Suprapubic skin (tissue), 4 donors: ENCODE data around the gene SLC17A8.

ENCODE experiments used
- POLR2A ChIP-seq, 2 donors: fragments of 450-650 bp; IDR thresholded peaks; one replicate each; pipeline ENCODE4 v1.6.1; 2017; ENCODE audit warnings: antibody characterized with exemption in 2 of 2, mild to moderate bottlenecking in 2 of 2, moderate library complexity in 2 of 2
- POLR2AphosphoS5 ChIP-seq, 3 donors: sonication (generic); formaldehyde crosslinking; IDR thresholded peaks; one replicate each; pipeline ENCODE4 v1.6.1; 2017; ENCODE audit warnings: antibody characterized with exemption in 3 of 3
- TF ChIP-seq, protein P1 (sequence below), 2 donors: fragments of 200-600 bp in 1 of 2; fragments of 450-650 bp in 1 of 2; sonication (generic) in 1 of 2; IDR thresholded peaks; one replicate each; pipeline ENCODE4 v1.5.1; 2016 to 2019; ENCODE audit warnings: antibody characterized with exemption in 2 of 2, mild to moderate bottlenecking in 1 of 2, moderate library complexity in 1 of 2

DNA sequence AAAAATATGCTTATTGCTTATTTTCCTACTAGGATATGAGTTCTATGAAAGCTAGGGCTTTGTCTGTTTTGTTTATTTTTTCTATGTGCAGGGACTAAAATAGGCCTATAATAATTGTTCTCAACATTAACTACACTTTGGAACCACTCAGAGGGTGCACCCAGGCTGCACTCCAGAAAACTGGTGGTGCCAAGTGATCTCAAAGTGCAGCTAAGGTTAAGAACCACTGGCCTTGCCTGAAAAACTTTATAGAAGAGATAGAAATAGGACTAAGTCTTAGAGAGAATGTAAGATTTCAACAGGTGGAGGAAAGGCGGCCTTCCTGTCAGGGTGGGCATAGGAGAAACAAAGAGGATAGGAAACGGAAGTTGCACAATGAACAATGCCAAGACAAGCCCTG, 79.1 kb downstream of the SLC17A8 start:
- TF ChIP-seq POLR2A (IDR thresholded peaks at IDR 0.05) = no peak
- TF ChIP-seq, protein P1, sequence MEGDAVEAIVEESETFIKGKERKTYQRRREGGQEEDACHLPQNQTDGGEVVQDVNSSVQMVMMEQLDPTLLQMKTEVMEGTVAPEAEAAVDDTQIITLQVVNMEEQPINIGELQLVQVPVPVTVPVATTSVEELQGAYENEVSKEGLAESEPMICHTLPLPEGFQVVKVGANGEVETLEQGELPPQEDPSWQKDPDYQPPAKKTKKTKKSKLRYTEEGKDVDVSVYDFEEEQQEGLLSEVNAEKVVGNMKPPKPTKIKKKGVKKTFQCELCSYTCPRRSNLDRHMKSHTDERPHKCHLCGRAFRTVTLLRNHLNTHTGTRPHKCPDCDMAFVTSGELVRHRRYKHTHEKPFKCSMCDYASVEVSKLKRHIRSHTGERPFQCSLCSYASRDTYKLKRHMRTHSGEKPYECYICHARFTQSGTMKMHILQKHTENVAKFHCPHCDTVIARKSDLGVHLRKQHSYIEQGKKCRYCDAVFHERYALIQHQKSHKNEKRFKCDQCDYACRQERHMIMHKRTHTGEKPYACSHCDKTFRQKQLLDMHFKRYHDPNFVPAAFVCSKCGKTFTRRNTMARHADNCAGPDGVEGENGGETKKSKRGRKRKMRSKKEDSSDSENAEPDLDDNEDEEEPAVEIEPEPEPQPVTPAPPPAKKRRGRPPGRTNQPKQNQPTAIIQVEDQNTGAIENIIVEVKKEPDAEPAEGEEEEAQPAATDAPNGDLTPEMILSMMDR (IDR thresholded peaks at IDR 0.05) = no peak
- no peak for TF ChIP-seq POLR2AphosphoS5 (IDR thresholded peaks at IDR 0.05)
